ENCODE results near the gene PCSK9. TPM values are rescaled to one million over a fixed set of nuclear protein-coding genes. Genes with fewer than 3 reads are reported as not detected.

PCSK9 gene
- total and polyA plus RNA-seq, 2 of the 13 experiments (the other 11 are each of a cell fraction or from before 2014, with no cell fraction given), result 33.3 to 80.5 TPM

DNA sequence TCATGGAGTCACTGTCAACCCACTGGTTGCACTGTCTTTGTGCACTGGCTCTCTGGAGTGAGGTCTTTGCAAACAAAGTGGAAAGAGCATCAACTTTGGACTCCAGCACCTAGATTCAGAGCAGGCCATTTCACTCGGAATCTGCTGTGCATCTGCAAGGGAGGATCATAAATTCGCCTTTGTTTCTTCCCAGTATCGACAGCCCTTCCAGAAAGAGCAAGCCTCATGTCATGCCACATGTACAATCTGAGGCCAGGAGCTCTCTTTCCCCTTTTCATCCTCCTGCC lies 853 bp upstream of the PCSK9 start (continued):
- peak; percentile 10; the same call in 1 of the 2 replicates for TF ChIP-seq STAG1 (CRISPR knock-in tag; IDR thresholded peaks at IDR 0.05)
- no peak for TF ChIP-seq SOX13 (IDR thresholded peaks at IDR 0.05)
- peak in 1 of 2 experiments; percentile 20; a peak in 1 of 4 replicates for TF ChIP-seq SOX13 (CRISPR knock-in tag; conservative IDR thresholded peaks at IDR 0.05 in 1 of 2, IDR thresholded peaks at IDR 0.05 in 1 of 2)
- TF ChIP-seq NCOA5 (CRISPR knock-in tag; IDR thresholded peaks at IDR 0.05), result 0 out of 2 replicates have a peak, but pooled peaks have one; percentile 20
- peak; percentile 24; the same call in 1 of the 2 replicates for TF ChIP-seq ZNF614 (CRISPR knock-in tag; IDR thresholded peaks at IDR 0.05; ENCODE audit: borderline replicate concordance)
- 0 out of 2 replicates have a peak, but pooled peaks have one; percentile 46 for TF ChIP-seq MEIS2 (CRISPR knock-in tag; IDR thresholded peaks at IDR 0.05)
- 0 out of 2 replicates have a peak, but pooled peaks have one; percentile 9 for TF ChIP-seq MED1 (CRISPR knock-in tag; IDR thresholded peaks at IDR 0.05)
- TF ChIP-seq SALL2 (CRISPR knock-in tag; IDR thresholded peaks at IDR 0.05), result no peak
- TF ChIP-seq HNF4A (CRISPR knock-in tag; IDR thresholded peaks at IDR 0.05), result peak; percentile 81
- TF ChIP-seq, protein P1, sequence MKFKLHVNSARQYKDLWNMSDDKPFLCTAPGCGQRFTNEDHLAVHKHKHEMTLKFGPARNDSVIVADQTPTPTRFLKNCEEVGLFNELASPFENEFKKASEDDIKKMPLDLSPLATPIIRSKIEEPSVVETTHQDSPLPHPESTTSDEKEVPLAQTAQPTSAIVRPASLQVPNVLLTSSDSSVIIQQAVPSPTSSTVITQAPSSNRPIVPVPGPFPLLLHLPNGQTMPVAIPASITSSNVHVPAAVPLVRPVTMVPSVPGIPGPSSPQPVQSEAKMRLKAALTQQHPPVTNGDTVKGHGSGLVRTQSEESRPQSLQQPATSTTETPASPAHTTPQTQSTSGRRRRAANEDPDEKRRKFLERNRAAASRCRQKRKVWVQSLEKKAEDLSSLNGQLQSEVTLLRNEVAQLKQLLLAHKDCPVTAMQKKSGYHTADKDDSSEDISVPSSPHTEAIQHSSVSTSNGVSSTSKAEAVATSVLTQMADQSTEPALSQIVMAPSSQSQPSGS (CRISPR knock-in tag; IDR thresholded peaks at IDR 0.05), result no peak
- TF ChIP-seq, protein P2, sequence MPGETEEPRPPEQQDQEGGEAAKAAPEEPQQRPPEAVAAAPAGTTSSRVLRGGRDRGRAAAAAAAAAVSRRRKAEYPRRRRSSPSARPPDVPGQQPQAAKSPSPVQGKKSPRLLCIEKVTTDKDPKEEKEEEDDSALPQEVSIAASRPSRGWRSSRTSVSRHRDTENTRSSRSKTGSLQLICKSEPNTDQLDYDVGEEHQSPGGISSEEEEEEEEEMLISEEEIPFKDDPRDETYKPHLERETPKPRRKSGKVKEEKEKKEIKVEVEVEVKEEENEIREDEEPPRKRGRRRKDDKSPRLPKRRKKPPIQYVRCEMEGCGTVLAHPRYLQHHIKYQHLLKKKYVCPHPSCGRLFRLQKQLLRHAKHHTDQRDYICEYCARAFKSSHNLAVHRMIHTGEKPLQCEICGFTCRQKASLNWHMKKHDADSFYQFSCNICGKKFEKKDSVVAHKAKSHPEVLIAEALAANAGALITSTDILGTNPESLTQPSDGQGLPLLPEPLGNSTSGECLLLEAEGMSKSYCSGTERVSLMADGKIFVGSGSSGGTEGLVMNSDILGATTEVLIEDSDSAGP (CRISPR knock-in tag; IDR thresholded peaks at IDR 0.05; ENCODE audit: borderline replicate concordance), result no peak
- TF ChIP-seq ZNF589 (CRISPR knock-in tag; conservative IDR thresholded peaks at IDR 0.05), result no peak
- 0 out of 2 replicates have a peak, but pooled peaks have one; percentile 30 for TF ChIP-seq SALL1 (CRISPR knock-in tag; IDR thresholded peaks at IDR 0.05)
- peak; percentile 59 for TF ChIP-seq HNF4G (IDR thresholded peaks at IDR 0.05; ENCODE audit: borderline replicate concordance, low read depth, low read length)
- no peak for TF ChIP-seq HNF4G (CRISPR knock-in tag; IDR thresholded peaks at IDR 0.05; ENCODE audit: borderline replicate concordance, low read depth)
- TF ChIP-seq TMF1 (CRISPR knock-in tag; IDR thresholded peaks at IDR 0.05; ENCODE audit: low read depth), result 0 out of 2 replicates have a peak, but pooled peaks have one; percentile 44
- TF ChIP-seq, protein P3, sequence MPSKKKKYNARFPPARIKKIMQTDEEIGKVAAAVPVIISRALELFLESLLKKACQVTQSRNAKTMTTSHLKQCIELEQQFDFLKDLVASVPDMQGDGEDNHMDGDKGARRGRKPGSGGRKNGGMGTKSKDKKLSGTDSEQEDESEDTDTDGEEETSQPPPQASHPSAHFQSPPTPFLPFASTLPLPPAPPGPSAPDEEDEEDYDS (CRISPR knock-in tag; IDR thresholded peaks at IDR 0.05), result peak; percentile 26; the same call in 1 of the 2 replicates
- TF ChIP-seq ZNF569 (CRISPR knock-in tag; IDR thresholded peaks at IDR 0.05; ENCODE audit: borderline replicate concordance), result no peak
- TF ChIP-seq, protein P4, sequence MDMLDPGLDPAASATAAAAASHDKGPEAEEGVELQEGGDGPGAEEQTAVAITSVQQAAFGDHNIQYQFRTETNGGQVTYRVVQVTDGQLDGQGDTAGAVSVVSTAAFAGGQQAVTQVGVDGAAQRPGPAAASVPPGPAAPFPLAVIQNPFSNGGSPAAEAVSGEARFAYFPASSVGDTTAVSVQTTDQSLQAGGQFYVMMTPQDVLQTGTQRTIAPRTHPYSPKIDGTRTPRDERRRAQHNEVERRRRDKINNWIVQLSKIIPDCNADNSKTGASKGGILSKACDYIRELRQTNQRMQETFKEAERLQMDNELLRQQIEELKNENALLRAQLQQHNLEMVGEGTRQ (IDR thresholded peaks at IDR 0.05; ENCODE audit: low read depth, low read length), result no peak
- TF ChIP-seq, protein P4 (CRISPR knock-in tag; IDR thresholded peaks at IDR 0.05; ENCODE audit: borderline replicate concordance), result no peak
- TF ChIP-seq, protein P5, sequence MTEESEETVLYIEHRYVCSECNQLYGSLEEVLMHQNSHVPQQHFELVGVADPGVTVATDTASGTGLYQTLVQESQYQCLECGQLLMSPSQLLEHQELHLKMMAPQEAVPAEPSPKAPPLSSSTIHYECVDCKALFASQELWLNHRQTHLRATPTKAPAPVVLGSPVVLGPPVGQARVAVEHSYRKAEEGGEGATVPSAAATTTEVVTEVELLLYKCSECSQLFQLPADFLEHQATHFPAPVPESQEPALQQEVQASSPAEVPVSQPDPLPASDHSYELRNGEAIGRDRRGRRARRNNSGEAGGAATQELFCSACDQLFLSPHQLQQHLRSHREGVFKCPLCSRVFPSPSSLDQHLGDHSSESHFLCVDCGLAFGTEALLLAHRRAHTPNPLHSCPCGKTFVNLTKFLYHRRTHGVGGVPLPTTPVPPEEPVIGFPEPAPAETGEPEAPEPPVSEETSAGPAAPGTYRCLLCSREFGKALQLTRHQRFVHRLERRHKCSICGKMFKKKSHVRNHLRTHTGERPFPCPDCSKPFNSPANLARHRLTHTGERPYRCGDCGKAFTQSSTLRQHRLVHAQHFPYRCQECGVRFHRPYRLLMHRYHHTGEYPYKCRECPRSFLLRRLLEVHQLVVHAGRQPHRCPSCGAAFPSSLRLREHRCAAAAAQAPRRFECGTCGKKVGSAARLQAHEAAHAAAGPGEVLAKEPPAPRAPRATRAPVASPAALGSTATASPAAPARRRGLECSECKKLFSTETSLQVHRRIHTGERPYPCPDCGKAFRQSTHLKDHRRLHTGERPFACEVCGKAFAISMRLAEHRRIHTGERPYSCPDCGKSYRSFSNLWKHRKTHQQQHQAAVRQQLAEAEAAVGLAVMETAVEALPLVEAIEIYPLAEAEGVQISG (CRISPR knock-in tag; IDR thresholded peaks at IDR 0.05), result 0 out of 2 replicates have a peak, but pooled peaks have one; percentile 16
- 0 out of 2 replicates have a peak, but pooled peaks have one; percentile 4 for TF ChIP-seq ZNF816 (CRISPR knock-in tag; IDR thresholded peaks at IDR 0.05; ENCODE audit: borderline replicate concordance)
